Tibial nerve (tissue), 4 donors: ENCODE data around the gene KBTBD2. TPM values are rescaled to one million over a fixed set of nuclear protein-coding genes. Genes with fewer than 3 reads are reported as not detected.
"Not testable (repeated sequence)": the region's sequence is repeated elsewhere in the genome, so short reads cannot be mapped to it uniquely, and the experiment has no call there.

ENCODE experiments used
- DNase-seq, 2 donors: peaks; one replicate each; pipeline ENCODE4 v3.0.0-alpha.2; 2019; ENCODE audit warnings: low spot score in 2 of 2
- H3K27ac ChIP-seq, 4 donors: fragments of 200-600 bp; sonication (generic) in 3 of 4; one replicate each; pipeline ENCODE4 v1.5.1; 2017 to 2019; ENCODE audit warnings: mild to moderate bottlenecking in 1 of 4
- H3K27me3 ChIP-seq, 2 donors: fragments of 200-600 bp; sonication (generic) in 1 of 2; one replicate each; pipeline versions ENCODE4 v1.5.1 to v1.6.0; 2017 to 2019
- H3K36me3 ChIP-seq, 3 donors: fragments of 200-600 bp; sonication (generic); one replicate each; pipeline ENCODE4 v1.5.1; 2018 to 2019
- H3K4me1 ChIP-seq, 4 donors: fragments of 200-600 bp; sonication (generic) in 3 of 4; one replicate each; pipeline ENCODE4 v1.5.1; 2017 to 2019
- H3K4me3 ChIP-seq, 4 donors: fragments of 200-600 bp; sonication (generic) in 3 of 4; one replicate each; pipeline ENCODE4 v1.5.1; 2017 to 2019; ENCODE audit warnings: mild to moderate bottlenecking in 1 of 4, moderate library complexity in 1 of 4
- H3K9me3 ChIP-seq, 4 donors: fragments of 200-600 bp; sonication (generic) in 3 of 4; one replicate each; pipeline ENCODE4 v1.5.1; 2017 to 2019
- EP300 ChIP-seq, 2 donors: sonication (generic); formaldehyde crosslinking; IDR thresholded peaks; one replicate each; pipeline ENCODE4 v1.6.1; 2017; ENCODE audit warnings: antibody characterized with exemption in 2 of 2, mild to moderate bottlenecking in 1 of 2
- POLR2A ChIP-seq, 2 donors: fragments of 450-650 bp; IDR thresholded peaks; one replicate each; pipeline ENCODE4 v1.6.1; 2017; ENCODE audit warnings: antibody characterized with exemption in 2 of 2, mild to moderate bottlenecking in 2 of 2, moderate library complexity in 2 of 2
- WGBS, 2 donors: methylation state at CpG; one replicate each; pipeline ENCODE4 v1.1.5; 2018; 5-methylcytosine and 5-hydroxymethylcytosine counted together
- total RNA-seq, 4 donors: library from RNA; depleted of rRNA; stranded (reverse); fragments of >200 nt; gene quantifications; one replicate each; pipeline ENCODE4 v1.1.0, GENCODE V29; 2016
- TF ChIP-seq, protein P1 (sequence below), 5 experiments: fragments of 200-600 bp in 3 of 5; fragments of 450-650 bp in 2 of 5; sonication (generic) in 3 of 5; IDR thresholded peaks; one replicate each; pipeline ENCODE4 v1.5.1; 2016 to 2019; ENCODE audit warnings: antibody characterized with exemption in 5 of 5, mild to moderate bottlenecking in 3 of 5, moderate library complexity in 2 of 5

The KBTBD2 gene
- total RNA-seq, 4 donors from 2014 or later: 29.1 to 46.7 (median 42.7) TPM

DNA sequence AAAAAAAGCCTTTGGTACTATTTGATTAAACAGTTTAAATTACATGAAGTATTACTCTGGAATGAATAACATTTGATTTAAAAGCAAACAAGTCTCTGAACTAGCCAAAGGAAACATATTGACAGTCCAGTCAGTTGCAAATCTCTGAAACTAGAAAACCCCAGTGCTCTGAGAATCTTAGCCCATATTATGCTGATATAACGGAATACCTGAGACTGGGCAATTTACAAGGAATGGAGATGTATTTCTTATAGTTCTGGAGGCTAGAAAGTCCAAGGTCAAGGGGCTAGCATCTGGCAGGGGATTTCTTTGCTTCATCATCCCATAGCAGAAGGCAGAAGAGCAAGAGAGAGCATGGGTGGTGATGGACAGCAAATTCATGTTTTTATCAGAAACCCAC lies 44.0 kb upstream of the KBTBD2 start:
- DNase-seq: no peak
- Histone ChIP-seq H3K36me3 (peaks cover 0 to 37% (median 0%) of the 10 kb centered on the region in 3 donors), H3K4me3 (no peak overlapping the region), H3K9me3 (no peaks in the 10 kb centered on the region), H3K27me3 (no peaks in the 10 kb centered on the region), H3K4me1 (peaks cover 0 to 45% (median 13%) of the 10 kb centered on the region in 4 donors), H3K27ac (no peak overlapping the region)
- 81 to 86% methylated on average over 1 of the region's 1 CpG for WGBS, 2 donors
- no peak for TF ChIP-seq EP300 (IDR thresholded peaks at IDR 0.05)
- TF ChIP-seq POLR2A (IDR thresholded peaks at IDR 0.05): no peak
- TF ChIP-seq, protein P1, sequence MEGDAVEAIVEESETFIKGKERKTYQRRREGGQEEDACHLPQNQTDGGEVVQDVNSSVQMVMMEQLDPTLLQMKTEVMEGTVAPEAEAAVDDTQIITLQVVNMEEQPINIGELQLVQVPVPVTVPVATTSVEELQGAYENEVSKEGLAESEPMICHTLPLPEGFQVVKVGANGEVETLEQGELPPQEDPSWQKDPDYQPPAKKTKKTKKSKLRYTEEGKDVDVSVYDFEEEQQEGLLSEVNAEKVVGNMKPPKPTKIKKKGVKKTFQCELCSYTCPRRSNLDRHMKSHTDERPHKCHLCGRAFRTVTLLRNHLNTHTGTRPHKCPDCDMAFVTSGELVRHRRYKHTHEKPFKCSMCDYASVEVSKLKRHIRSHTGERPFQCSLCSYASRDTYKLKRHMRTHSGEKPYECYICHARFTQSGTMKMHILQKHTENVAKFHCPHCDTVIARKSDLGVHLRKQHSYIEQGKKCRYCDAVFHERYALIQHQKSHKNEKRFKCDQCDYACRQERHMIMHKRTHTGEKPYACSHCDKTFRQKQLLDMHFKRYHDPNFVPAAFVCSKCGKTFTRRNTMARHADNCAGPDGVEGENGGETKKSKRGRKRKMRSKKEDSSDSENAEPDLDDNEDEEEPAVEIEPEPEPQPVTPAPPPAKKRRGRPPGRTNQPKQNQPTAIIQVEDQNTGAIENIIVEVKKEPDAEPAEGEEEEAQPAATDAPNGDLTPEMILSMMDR (IDR thresholded peaks at IDR 0.05): no peak

DNA sequence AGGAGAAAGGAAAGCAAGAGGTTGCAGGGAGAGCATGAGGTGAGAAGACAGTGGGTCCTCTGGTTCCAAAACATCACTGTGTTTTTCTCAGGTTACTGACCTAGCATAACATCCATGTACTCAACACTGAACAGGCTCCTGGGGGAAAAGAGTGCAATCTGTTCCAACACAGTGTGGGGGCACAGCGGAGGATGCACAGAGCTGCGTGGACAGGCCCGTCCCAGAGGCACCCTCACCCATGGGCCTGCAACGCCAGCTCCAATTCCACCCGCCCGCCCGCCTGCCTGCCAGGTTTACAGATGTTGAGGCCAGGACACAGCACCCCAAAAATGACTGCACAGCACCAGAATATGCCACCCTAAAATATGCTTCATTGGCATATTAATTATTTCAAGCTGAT lies 38.8 kb upstream of the KBTBD2 start:
- peaks cover 0 to 83% (median 0%) of the 10 kb centered on the region in 3 donors for H3K36me3 ChIP-seq

GRCh38 chr7:32929430-32930143 lies 38.0 kb upstream of the KBTBD2 start:
- WGBS, 2 donors: 75 to 79% methylated on average over 13 of the region's 13 CpGs
- Histone ChIP-seq H3K27ac (peak overlapping the region in 2 of 4 donors; percentile 14 to 33), H3K9me3 (no peaks in the 10 kb centered on the region), H3K36me3 (peaks cover 0 to 87% (median 0%) of the 10 kb centered on the region in 3 donors), H3K4me3 (no peak overlapping the region), H3K4me1 (peaks cover 0 to 9% (median 2%) of the 10 kb centered on the region in 4 donors), H3K27me3 (no peaks in the 10 kb centered on the region)
- TF ChIP-seq EP300 (IDR thresholded peaks at IDR 0.05) (no peak), POLR2A (IDR thresholded peaks at IDR 0.05) (no peak)
- TF ChIP-seq, protein P1 (IDR thresholded peaks at IDR 0.05): no peak
- no peak for DNase-seq

More for the DNA sequence above, 38.8 kb upstream of the KBTBD2 start:
- Histone ChIP-seq H3K9me3 (no peaks in the 10 kb centered on the region), H3K27me3 (no peaks in the 10 kb centered on the region), H3K4me3 (no peak overlapping the region), H3K4me1 (peaks cover 0 to 12% (median 2%) of the 10 kb centered on the region in 4 donors), H3K27ac (no peak overlapping the region)
- 87 to 91% methylated on average over 5 to 7 of the region's 7 CpGs for WGBS, 2 donors
- TF ChIP-seq EP300 (IDR thresholded peaks at IDR 0.05) (no peak), POLR2A (IDR thresholded peaks at IDR 0.05) (no peak)
- TF ChIP-seq, protein P1 (IDR thresholded peaks at IDR 0.05): no peak
- DNase-seq: no peak

- WGBS, 2 donors: 80 to 85% methylated on average over 2 of the region's 2 CpGs
- H3K4me1 ChIP-seq: peaks cover 0 to 9% (median 2%) of the 10 kb centered on the region in 4 donors
- DNase-seq: no peak
- no peak overlapping the region for H3K4me3 ChIP-seq
- H3K9me3 ChIP-seq: no peaks in the 10 kb centered on the region
- TF ChIP-seq POLR2A (IDR thresholded peaks at IDR 0.05): no peak
- TF ChIP-seq, protein P1 (IDR thresholded peaks at IDR 0.05): no peak
- no peak for TF ChIP-seq EP300 (IDR thresholded peaks at IDR 0.05)
- H3K27me3 ChIP-seq: no peaks in the 10 kb centered on the region
- H3K36me3 ChIP-seq: peaks cover 0 to 85% (median 0%) of the 10 kb centered on the region in 3 donors
- no peak overlapping the region for H3K27ac ChIP-seq
Measured at GRCh38 chr7:32928785-32929298, 37.3 kb upstream of the KBTBD2 start.

- Histone ChIP-seq H3K4me3 (no peak overlapping the region), H3K4me1 (no peaks in the 10 kb centered on the region), H3K27ac (no peak overlapping the region), H3K9me3 (no peaks in the 10 kb centered on the region), H3K36me3 (peaks cover 4 to 71% (median 7%) of the 10 kb centered on the region in 3 donors), H3K27me3 (no peaks in the 10 kb centered on the region)
- no peak for DNase-seq
- WGBS, 2 donors: 67 to 76% methylated on average over 2 of the region's 2 CpGs
- no peak for TF ChIP-seq EP300 (IDR thresholded peaks at IDR 0.05)
- TF ChIP-seq, protein P1 (IDR thresholded peaks at IDR 0.05): no peak
- TF ChIP-seq POLR2A (IDR thresholded peaks at IDR 0.05): no peak
Measured at GRCh38 chr7:32921896-32922295, 30.3 kb upstream of the KBTBD2 start.

DNA sequence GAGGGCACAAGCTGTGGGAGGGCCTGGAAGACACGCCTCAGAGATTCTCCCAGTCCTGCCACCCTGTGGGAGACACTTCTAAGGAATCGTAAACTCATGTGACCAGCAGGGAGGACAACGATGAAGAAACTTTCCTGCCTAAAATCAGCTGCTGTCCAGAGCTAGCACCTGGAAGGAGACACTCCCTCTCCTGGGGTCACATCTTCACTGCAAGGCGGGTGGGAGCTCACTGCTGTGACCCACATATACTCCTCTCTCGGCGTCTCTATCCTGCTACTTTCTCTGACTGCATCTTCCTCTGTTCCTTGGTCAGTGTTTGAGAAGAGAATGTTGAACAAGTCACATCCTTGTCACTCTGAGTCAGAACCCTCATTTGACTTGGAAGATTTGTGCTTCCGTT lies 25.4 kb upstream of the KBTBD2 start:
- WGBS, 2 donors: 94 to 100% methylated on average over 2 to 4 of the region's 7 CpGs
- not testable (repeated sequence) for H3K9me3 ChIP-seq, H3K4me3 ChIP-seq, H3K4me1 ChIP-seq, H3K27me3 ChIP-seq, H3K27ac ChIP-seq, DNase-seq
- H3K36me3 ChIP-seq: peaks cover 4 to 73% (median 7%) of the 10 kb centered on the region in 3 donors
